ENCODE measurements around the gene PLEKHG1.

Gene PLEKHG1

GRCh38 chr6:150639823-150640331 is 40.2 kb downstream of the PLEKHG1 start:
- H3K36me3 ChIP-seq (ENCODE audit: control insufficient read depth, insufficient read depth, low read length) = no peaks in the 10 kb centered on the region

GRCh38 chr6:150640556-150641209 is 41.0 kb downstream of the PLEKHG1 start:
- Histone ChIP-seq H3K9me3 (ENCODE audit: control insufficient read depth, low read length) (no peaks in the 10 kb centered on the region), H3K27ac (ENCODE audit: low read depth, low read length, severe bottlenecking) (no peak overlapping the region), H3K4me1 (ENCODE audit: control insufficient read depth, insufficient read depth, low read length, poor library complexity, severe bottlenecking) (no peaks in the 10 kb centered on the region), H3K36me3 (ENCODE audit: control insufficient read depth, insufficient read depth, low read length) (no peaks in the 10 kb centered on the region), H3K4me3 (ENCODE audit: extremely low read depth, insufficient read depth, low read length, poor library complexity, severe bottlenecking) (no peak overlapping the region)
- 85 to 88% methylated on average over 6 of the region's 7 CpGs for WGBS, 2 experiments (ENCODE audit: insufficient coverage in 2 of 2)

More at GRCh38 chr6:150639823-150640331, 40.2 kb downstream of the PLEKHG1 start:
- no peak overlapping the region for H3K4me3 ChIP-seq (ENCODE audit: extremely low read depth, insufficient read depth, low read length, poor library complexity, severe bottlenecking)
- H3K4me1 ChIP-seq (ENCODE audit: control insufficient read depth, insufficient read depth, low read length, poor library complexity, severe bottlenecking) = no peaks in the 10 kb centered on the region
- no peak overlapping the region for H3K27ac ChIP-seq (ENCODE audit: low read depth, low read length, severe bottlenecking)
- H3K9me3 ChIP-seq (ENCODE audit: control insufficient read depth, low read length) = no peaks in the 10 kb centered on the region
- WGBS, 2 experiments (ENCODE audit: insufficient coverage in 2 of 2) = 91 to 92% methylated on average over 5 of the region's 9 CpGs

- no peak overlapping the region for H3K4me3 ChIP-seq (ENCODE audit: extremely low read depth, insufficient read depth, low read length, poor library complexity, severe bottlenecking)
- WGBS, 2 experiments (ENCODE audit: insufficient coverage in 2 of 2) = 80% methylated on average over 1 of the region's 6 CpGs; no CpG with 5 or more reads in 1 of the 2 experiments
Observed at GRCh38 chr6:150641398-150642139, 41.9 kb downstream of the PLEKHG1 start.

GRCh38 chr6:150646228-150646627 is 46.5 kb downstream of the PLEKHG1 start:
- no peaks in the 10 kb centered on the region for H3K9me3 ChIP-seq (ENCODE audit: control insufficient read depth, low read length)
- H3K4me1 ChIP-seq (ENCODE audit: control insufficient read depth, insufficient read depth, low read length, poor library complexity, severe bottlenecking) = no peaks in the 10 kb centered on the region
- WGBS, 2 experiments (ENCODE audit: insufficient coverage in 2 of 2) = no CpG with 5 or more reads among the region's 2 CpGs
- H3K4me3 ChIP-seq (ENCODE audit: extremely low read depth, insufficient read depth, low read length, poor library complexity, severe bottlenecking) = no peak overlapping the region
- H3K36me3 ChIP-seq (ENCODE audit: control insufficient read depth, insufficient read depth, low read length) = no peaks in the 10 kb centered on the region
- H3K27ac ChIP-seq (ENCODE audit: low read depth, low read length, severe bottlenecking) = no peak overlapping the region

More at GRCh38 chr6:150641398-150642139, 41.9 kb downstream of the PLEKHG1 start:
- no peaks in the 10 kb centered on the region for H3K4me1 ChIP-seq (ENCODE audit: control insufficient read depth, insufficient read depth, low read length, poor library complexity, severe bottlenecking)
- H3K27ac ChIP-seq (ENCODE audit: low read depth, low read length, severe bottlenecking) = no peak overlapping the region
- no peaks in the 10 kb centered on the region for H3K36me3 ChIP-seq (ENCODE audit: control insufficient read depth, insufficient read depth, low read length)
- H3K9me3 ChIP-seq (ENCODE audit: control insufficient read depth, low read length) = no peaks in the 10 kb centered on the region

GRCh38 chr6:150647051-150647450 is 47.4 kb downstream of the PLEKHG1 start:
- no peak overlapping the region for H3K27ac ChIP-seq (ENCODE audit: low read depth, low read length, severe bottlenecking)
- H3K4me3 ChIP-seq (ENCODE audit: extremely low read depth, insufficient read depth, low read length, poor library complexity, severe bottlenecking) = no peak overlapping the region
- H3K4me1 ChIP-seq (ENCODE audit: control insufficient read depth, insufficient read depth, low read length, poor library complexity, severe bottlenecking) = no peaks in the 10 kb centered on the region
- WGBS, 2 experiments (ENCODE audit: insufficient coverage in 2 of 2) = no CpG with 5 or more reads among the region's 3 CpGs
- H3K9me3 ChIP-seq (ENCODE audit: control insufficient read depth, low read length) = no peaks in the 10 kb centered on the region
- H3K36me3 ChIP-seq (ENCODE audit: control insufficient read depth, insufficient read depth, low read length) = no peaks in the 10 kb centered on the region

Measured in mesodermal cell (in vitro differentiated cells).